Glutamatergic neuron (in vitro differentiated cells): Measurements from ENCODE around the gene DRG2. TPM values are rescaled to one million over a fixed set of nuclear protein-coding genes. Genes with fewer than 3 reads are reported as not detected.

Experiments
- DNase-seq: peaks from one replicate; pipeline ENCODE4 v3.0.0; 2022
- H3K27ac Mint-ChIP-seq: one replicate; pipeline ENCODE4 v1.8.0; 2020; ENCODE audit warnings: mild to moderate bottlenecking, mixed read lengths, inconsistent platforms; ENCODE audit not compliant: unreplicated experiment
- H3K27me3 Mint-ChIP-seq: one replicate; pipeline ENCODE4 v1.8.0; 2020; ENCODE audit warnings: mild to moderate bottlenecking, moderate library complexity, mixed read lengths, inconsistent platforms; ENCODE audit not compliant: unreplicated experiment
- H3K36me3 Mint-ChIP-seq: one replicate; pipeline ENCODE4 v1.8.0; 2020; ENCODE audit warnings: mild to moderate bottlenecking, mixed read lengths, inconsistent platforms; ENCODE audit not compliant: unreplicated experiment
- H3K4me1 Mint-ChIP-seq: one replicate; pipeline ENCODE4 v1.8.0; 2020; ENCODE audit warnings: mild to moderate bottlenecking, low read depth, mixed read lengths, inconsistent platforms; ENCODE audit not compliant: unreplicated experiment
- H3K4me3 Mint-ChIP-seq: one replicate; pipeline ENCODE4 v1.8.0; 2020; ENCODE audit warnings: mild to moderate bottlenecking, mixed read lengths, inconsistent platforms; ENCODE audit not compliant: unreplicated experiment
- H3K9me3 Mint-ChIP-seq: one replicate; pipeline ENCODE4 v1.8.0; 2020; ENCODE audit warnings: mild to moderate bottlenecking, moderate library complexity, mixed read lengths, inconsistent platforms; ENCODE audit not compliant: unreplicated experiment
- CTCF ChIP-seq: fragments of 200-600 bp; sonication (generic); IDR thresholded peaks from one replicate; pipeline ENCODE4 v1.5.0; 2021; ENCODE audit not compliant: partially characterized antibody, unreplicated experiment
- total RNA-seq: library from RNA; stranded (reverse); fragmentation: NEBNext Ultra II Directional; extraction: Animal tissue kit (Norgen Biotek cat#: 25700); gene quantifications from one replicate; pipeline ENCODE4 v1.2.1, GENCODE V29; 2021; ENCODE audit not compliant: unreplicated experiment

DRG2 gene
- total RNA-seq, 1 donor from 2014 or later: 37.1 TPM

GRCh38 chr17:18045691-18046350, 41.9 kb upstream of the DRG2 start:
- Mint-ChIP-seq H3K27me3 (no peaks in the 10 kb centered on the region), H3K4me1 (peaks cover 8% of the 10 kb centered on the region), H3K36me3 (no peaks in the 10 kb centered on the region), H3K4me3 (no peak overlapping the region), H3K9me3 (no peaks in the 10 kb centered on the region), H3K27ac (no peak overlapping the region)
- TF ChIP-seq CTCF: no peak
- DNase-seq: no peak

DNA sequence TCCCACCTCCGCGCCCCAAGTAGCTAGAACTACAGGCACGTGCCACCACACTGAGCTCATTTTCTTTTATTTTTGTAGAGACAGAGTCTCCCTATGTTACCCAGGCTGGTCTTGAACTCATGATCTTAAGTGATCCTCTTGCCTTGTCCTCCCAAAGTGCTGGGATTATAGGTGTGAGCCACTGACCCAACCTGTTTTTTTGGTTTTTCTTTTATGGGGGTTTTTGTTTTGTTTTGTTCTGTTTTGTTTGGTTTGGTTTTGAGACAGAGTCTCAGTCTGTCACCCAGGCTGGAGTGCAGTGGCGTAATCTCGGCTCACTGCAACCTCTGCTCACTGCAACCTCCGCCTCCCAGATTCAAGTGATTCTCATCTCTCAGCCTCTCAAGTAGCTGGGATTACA, 32.2 kb upstream of the DRG2 start:
- no peaks in the 10 kb centered on the region for H3K36me3 Mint-ChIP-seq
- DNase-seq: no peak
- TF ChIP-seq CTCF: no peak
- no peaks in the 10 kb centered on the region for H3K9me3 Mint-ChIP-seq
- no peak overlapping the region for H3K4me3 Mint-ChIP-seq
- no peak overlapping the region for H3K27ac Mint-ChIP-seq
- no peaks in the 10 kb centered on the region for H3K4me1 Mint-ChIP-seq
- no peaks in the 10 kb centered on the region for H3K27me3 Mint-ChIP-seq

- Mint-ChIP-seq H3K4me1 (no peaks in the 10 kb centered on the region), H3K4me3 (no peak overlapping the region), H3K9me3 (no peaks in the 10 kb centered on the region), H3K27me3 (no peaks in the 10 kb centered on the region), H3K36me3 (no peaks in the 10 kb centered on the region), H3K27ac (no peak overlapping the region)
- no peak for DNase-seq
- TF ChIP-seq CTCF: no peak
Measured at GRCh38 chr17:18056214-18056613, 31.5 kb upstream of the DRG2 start.

GRCh38 chr17:18059283-18059682, 28.5 kb upstream of the DRG2 start:
- Mint-ChIP-seq H3K4me3 (no peak overlapping the region), H3K27ac (no peak overlapping the region), H3K27me3 (no peaks in the 10 kb centered on the region), H3K36me3 (no peaks in the 10 kb centered on the region), H3K4me1 (no peaks in the 10 kb centered on the region), H3K9me3 (no peaks in the 10 kb centered on the region)
- TF ChIP-seq CTCF: no peak
- no peak for DNase-seq

GRCh38 chr17:18064053-18064452, 23.7 kb upstream of the DRG2 start:
- Mint-ChIP-seq H3K27me3 (no peaks in the 10 kb centered on the region), H3K27ac (no peak overlapping the region), H3K4me1 (no peaks in the 10 kb centered on the region), H3K36me3 (no peaks in the 10 kb centered on the region), H3K9me3 (no peaks in the 10 kb centered on the region), H3K4me3 (no peak overlapping the region)
- no peak for TF ChIP-seq CTCF
- no peak for DNase-seq
